ENCODE data around the gene NFXL1.

The NFXL1 gene

DNA sequence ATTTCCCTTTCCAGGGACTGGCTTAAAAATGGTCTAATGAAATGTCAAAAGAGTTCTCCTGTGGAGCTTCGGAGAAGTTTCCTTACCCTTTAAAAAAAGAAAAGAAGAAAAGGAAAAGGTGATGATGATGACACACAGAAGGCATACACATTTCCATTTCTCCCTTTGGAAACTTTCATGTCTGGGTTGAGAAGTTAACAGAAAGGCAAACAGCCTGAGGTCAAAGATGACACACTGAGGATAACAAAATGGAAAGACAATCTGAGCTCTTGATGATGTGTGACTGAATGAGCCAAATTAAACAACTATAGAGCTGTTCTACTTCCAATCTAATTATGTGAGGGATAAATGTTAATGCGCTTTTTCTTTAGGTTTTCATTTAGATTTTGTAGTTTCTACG, 32.2 kb downstream of the NFXL1 start:
- TF ChIP-seq, protein P1, sequence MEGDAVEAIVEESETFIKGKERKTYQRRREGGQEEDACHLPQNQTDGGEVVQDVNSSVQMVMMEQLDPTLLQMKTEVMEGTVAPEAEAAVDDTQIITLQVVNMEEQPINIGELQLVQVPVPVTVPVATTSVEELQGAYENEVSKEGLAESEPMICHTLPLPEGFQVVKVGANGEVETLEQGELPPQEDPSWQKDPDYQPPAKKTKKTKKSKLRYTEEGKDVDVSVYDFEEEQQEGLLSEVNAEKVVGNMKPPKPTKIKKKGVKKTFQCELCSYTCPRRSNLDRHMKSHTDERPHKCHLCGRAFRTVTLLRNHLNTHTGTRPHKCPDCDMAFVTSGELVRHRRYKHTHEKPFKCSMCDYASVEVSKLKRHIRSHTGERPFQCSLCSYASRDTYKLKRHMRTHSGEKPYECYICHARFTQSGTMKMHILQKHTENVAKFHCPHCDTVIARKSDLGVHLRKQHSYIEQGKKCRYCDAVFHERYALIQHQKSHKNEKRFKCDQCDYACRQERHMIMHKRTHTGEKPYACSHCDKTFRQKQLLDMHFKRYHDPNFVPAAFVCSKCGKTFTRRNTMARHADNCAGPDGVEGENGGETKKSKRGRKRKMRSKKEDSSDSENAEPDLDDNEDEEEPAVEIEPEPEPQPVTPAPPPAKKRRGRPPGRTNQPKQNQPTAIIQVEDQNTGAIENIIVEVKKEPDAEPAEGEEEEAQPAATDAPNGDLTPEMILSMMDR (IDR thresholded peaks at IDR 0.05; ENCODE audit: low read length, missing control alignments): no peak
- DNase-seq (ENCODE audit: low read depth): no peak
- no peak overlapping the region for H3K4me3 ChIP-seq (replicated peaks; ENCODE audit: low read depth, low read length)

DNA sequence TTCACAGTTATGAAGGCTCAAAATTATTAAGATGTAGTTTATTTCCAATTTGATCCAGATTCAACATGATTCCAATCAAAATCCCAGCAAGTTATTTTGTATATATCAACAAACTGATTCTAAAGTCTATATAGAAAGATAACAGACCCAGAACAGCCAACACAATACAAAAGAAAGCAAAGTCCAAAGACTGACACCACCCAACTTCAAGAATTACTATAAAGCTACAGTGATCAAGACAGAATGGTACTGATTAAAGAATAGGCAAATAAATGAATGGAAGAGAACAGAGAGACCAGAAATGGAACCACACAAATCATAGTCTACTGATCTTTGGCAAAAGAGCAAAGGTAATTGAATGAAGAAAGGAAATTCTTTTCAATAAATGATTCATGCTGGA, 34.9 kb downstream of the NFXL1 start:
- no peak for DNase-seq (ENCODE audit: low read depth)
- TF ChIP-seq, protein P1 (IDR thresholded peaks at IDR 0.05; ENCODE audit: low read length, missing control alignments): no peak
- no peak overlapping the region for H3K4me3 ChIP-seq (replicated peaks; ENCODE audit: low read depth, low read length)

DNA sequence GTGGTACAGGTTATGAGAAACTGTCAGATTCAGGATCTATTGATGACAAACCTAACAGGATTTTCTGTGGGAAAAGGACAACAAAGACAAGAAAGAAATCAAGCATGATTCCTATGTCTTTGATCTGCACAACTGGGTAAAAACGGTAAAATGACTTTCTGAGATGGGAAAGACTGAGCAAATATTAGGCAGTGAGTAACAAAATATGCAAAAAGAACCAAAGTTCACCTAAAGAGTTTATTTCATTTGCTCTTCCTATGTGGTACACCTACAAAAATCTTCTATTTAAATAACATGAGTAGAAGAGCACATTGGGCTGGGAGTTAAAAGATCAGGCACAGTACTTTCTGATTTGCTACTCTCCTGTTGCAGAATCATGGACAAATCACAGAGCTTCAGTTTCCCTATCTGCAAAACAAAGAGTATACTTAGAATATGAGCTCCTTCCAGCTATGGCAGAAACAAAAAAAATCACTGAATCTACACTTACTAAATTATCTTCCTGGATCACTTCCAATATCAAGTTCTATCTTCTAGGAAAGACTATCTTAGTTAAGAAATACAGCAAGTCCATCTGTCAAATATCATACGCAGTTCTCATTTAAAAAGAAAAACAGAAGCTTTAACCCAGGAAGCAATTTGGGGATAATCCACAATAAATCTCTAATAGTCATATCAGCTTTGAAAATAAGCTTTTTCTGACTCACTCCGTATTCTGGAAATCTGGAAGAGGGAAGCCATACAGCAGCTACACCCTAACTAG, 37.4 kb downstream of the NFXL1 start:
- no peak overlapping the region for H3K4me3 ChIP-seq (replicated peaks; ENCODE audit: low read depth, low read length)
- no peak for DNase-seq (ENCODE audit: low read depth)
- TF ChIP-seq, protein P1 (IDR thresholded peaks at IDR 0.05; ENCODE audit: low read length, missing control alignments): no peak

DNA sequence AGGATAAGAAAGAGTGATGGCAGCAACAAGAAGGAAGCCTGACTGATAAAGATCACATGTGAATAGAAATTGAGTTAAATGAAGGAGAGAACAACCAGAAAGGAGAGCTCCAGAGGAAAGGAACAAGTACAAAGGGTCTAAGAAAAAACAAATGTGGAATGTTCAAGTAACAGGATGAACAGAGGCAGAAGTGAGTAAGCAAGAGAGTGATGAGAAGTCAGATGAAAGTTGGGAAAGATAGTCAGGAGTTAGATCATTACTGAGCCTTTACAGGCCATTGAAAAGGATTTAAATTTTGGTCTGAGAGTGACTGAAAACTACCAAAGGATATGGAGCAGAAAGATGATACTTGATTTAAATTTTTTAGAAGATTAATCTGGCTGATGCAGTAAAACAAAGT, 38.1 kb downstream of the NFXL1 start:
- DNase-seq (ENCODE audit: low read depth): no peak
- H3K4me3 ChIP-seq (replicated peaks; ENCODE audit: low read depth, low read length): no peak overlapping the region
- TF ChIP-seq, protein P1 (IDR thresholded peaks at IDR 0.05; ENCODE audit: low read length, missing control alignments): no peak

DNA sequence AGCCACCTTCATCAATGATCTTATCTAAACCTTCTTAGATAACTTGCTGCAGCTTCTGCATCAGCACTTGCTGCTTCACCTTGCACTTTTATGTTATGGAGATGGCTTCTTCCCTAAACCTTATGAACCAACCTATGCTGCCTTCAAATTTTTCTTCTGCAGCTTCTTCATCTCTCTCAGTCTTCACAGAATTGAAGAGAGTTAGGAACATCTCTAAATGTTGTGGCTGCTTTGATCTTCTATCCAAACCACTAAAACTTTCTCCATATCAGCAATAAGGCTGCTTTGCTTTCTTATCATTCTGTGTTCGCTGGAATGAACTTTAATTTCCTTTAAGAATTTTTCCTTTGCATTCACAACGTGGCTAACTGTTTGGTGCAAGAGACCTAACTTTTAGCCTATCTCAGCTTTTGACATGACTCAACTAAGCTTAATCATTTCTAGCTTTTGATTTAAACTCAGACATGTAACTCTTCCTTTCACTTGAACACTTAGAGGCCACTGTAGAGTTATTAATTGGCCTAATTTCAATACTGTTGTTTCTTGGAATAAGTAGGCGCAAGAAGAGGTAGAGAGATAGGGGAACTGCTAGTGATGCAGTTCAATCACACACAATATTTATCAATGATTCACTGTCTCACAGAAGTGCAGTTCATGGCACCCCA, 40.4 kb downstream of the NFXL1 start:
- no peak overlapping the region for H3K4me3 ChIP-seq (replicated peaks; ENCODE audit: low read depth, low read length)
- TF ChIP-seq, protein P1 (IDR thresholded peaks at IDR 0.05; ENCODE audit: low read length, missing control alignments): no peak
- no peak for DNase-seq (ENCODE audit: low read depth)

DNA sequence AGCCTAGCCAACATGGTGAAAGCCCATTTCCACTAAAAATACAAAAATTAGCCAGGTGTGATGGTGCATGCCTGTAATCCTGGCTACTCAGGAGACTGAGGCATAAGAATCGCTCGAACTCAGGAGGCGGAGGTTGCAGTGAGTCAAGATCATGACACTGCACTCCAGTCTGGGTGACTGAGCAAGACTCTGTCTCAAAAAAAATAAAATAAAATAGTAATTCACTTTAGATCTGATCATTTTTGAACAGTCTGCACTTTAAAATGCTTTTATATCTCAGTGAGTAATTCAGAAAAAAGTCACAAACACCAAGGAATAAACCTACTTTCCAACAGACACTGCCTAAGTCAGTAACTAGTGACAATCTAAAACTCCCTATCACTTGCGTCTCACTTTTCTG, 50.9 kb downstream of the NFXL1 start:
- DNase-seq (ENCODE audit: low read depth): no peak
- no peak overlapping the region for H3K4me3 ChIP-seq (replicated peaks; ENCODE audit: low read depth, low read length)
- TF ChIP-seq, protein P1 (IDR thresholded peaks at IDR 0.05; ENCODE audit: low read length, missing control alignments): no peak

All from fibroblast of pulmonary artery (primary cell).